Measurements from ENCODE around the gene BGLAP.
A peak's percentile ranks its signal among the peaks of the same experiment; 100 is the strongest.
"Not testable (repeated sequence)": the region's sequence is repeated elsewhere in the genome, so short reads cannot be mapped to it uniquely, and the experiment has no call there.

BGLAP gene

GRCh38 chr1:156241926-156242325, at the start of gene BGLAP:
Gene BGLAP (plus strand): TSS chr1:156242184. CDS start chr1:156242232, 48 bp downstream.
- DNase-seq (ENCODE audit: low read depth) = no peak

GRCh38 chr1:156193208-156193487, 48.8 kb upstream of the BGLAP start:
- DNase-seq (ENCODE audit: low read depth) = no peak

- DNase-seq (ENCODE audit: low read depth) = peak; percentile 96
Observed at GRCh38 chr1:156193488-156194299, 48.3 kb upstream of the BGLAP start, which contains the start of gene SLC25A44. Gene SLC25A44 (plus strand): TSS chr1:156194104. CDS start chr1:156199848, 5,744 bp downstream.

DNA sequence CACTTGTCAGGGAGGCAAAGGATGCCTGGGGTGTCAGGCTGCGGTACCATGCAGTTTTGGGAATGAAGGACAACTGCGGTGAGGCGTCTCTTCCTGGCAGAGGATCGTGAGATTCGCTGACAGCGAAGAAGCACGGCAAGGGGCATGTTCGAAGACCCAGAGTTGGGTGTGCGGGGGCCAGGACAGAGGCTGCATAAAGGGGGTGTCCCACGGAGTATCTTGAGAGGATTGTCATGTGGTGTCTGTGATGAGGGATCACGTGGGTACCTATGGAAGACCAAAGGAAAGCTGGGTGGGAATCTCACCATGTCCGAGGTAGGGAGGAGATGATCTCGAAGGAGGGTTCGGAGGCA, 47.7 kb upstream of the BGLAP start:
- no peak for DNase-seq (ENCODE audit: low read depth)

GRCh38 chr1:156195853-156196252, 46.1 kb upstream of the BGLAP start:
- no peak for DNase-seq (ENCODE audit: low read depth)

GRCh38 chr1:156196445-156196844, 45.5 kb upstream of the BGLAP start:
- DNase-seq (ENCODE audit: low read depth) = no peak

GRCh38 chr1:156198831-156199349, 43.1 kb upstream of the BGLAP start:
- no peak for DNase-seq (ENCODE audit: low read depth)

DNA sequence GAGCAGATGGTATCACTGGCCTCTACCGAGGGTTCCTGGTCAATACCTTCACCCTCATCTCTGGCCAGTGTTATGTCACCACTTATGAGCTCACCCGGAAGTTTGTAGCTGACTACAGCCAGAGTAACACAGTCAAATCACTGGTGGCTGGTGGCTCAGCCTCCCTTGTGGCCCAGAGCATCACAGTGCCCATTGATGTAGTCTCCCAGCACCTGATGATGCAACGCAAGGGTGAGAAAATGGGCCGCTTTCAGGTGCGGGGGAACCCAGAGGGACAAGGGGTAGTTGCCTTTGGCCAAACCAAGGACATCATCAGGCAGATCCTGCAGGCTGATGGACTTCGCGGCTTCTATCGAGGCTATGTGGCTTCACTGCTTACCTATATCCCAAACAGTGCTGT, 41.9 kb upstream of the BGLAP start:
- DNase-seq (ENCODE audit: low read depth) = no peak

DNA sequence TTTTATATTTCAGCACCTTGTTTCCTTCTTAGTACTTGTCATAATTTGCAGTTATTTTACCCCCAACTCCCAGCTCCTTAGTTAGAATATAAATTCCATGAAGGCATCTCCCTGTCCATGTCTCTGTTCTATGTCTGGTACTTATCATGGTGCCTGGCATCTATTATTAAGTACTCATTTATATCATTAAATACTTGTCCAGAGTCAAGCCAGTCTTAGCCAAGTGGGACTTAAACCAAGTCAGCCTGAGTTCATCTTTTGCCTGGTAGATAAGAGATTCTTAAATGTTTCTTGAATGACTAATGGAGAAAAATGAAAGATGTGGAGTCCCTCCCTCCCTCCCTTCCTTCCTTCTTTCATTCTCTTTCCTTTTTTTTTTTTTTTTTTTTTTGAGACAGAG, 38.7 kb upstream of the BGLAP start:
- no peak for DNase-seq (ENCODE audit: low read depth)

GRCh38 chr1:156204686-156205085, 37.3 kb upstream of the BGLAP start:
- no peak for DNase-seq (ENCODE audit: low read depth)

DNA sequence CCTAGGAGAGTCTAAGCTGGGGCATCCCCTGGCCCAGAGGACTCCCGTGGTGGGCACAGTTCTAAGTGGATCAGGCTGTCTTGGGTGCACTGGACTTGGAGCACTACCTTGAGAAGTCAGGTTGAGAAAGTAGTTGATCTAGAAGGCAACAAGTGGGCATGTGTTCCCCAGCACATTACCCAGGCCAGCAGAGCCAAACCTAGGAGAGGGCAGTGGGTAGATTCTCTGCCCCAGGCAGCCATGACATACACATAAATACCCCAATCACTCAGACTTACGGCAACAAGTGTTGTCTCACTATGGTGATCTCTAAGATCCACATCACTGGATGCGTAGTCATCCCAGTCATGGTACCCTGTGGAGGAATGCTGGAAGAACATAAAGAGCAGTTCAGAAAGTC, 30.7 kb upstream of the BGLAP start:
- no peak for DNase-seq (ENCODE audit: low read depth)

DNA sequence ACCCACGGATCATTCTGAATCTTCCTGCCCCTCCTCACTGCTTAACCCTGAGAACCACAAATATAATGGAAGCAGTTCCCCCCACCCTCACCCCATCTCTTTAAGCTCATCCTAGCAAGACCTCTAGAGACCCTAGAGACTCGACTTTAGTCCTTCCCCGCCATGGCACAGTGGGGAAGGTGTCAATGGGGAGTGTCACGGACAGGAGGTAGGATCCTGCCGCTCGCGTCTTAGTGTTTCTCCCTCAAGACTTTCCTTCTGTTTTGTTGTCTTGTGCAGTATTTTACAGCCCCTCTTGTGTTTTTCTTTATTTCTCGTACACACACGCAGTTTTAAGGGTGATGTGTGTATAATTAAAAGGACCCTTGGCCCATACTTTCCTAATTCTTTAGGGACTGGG, 29.9 kb upstream of the BGLAP start:
- DNase-seq (ENCODE audit: low read depth) = no peak

DNA sequence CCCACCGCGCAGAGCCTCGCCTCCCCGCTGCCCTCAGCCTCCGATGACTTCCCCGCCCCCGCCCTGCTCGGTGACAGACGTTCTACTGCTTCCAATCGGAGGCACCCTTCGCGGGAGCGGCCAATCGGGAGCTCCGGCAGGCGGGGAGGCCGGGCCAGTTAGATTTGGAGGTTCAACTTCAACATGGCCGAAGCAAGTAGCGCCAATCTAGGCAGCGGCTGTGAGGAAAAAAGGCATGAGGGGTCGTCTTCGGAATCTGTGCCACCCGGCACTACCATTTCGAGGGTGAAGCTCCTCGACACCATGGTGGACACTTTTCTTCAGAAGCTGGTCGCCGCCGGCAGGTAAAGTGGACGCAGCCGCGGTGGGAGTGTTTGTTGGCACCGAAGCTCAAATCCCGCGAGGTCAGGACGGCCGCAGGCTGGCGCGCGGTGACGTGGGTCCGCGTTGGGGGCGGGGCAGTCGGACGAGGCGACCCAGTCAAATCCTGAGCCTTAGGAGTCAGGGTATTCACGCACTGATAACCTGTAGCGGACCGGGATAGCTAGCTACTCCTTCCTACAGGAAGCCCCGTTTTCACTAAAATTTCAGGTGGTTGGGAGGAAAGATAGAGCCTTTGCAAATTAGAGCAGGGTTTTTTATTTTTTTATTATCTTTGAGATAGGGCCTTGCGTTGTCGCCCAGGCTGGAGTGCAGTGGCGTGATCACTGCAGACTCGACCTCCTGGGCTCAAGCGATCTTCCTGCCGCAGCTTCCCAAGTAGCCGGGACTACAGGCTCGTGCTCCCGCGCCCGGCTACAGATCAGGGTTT, 28.9 kb upstream of the BGLAP start, which contains the start of gene PMF1:
Gene PMF1, plus strand, starts transcription at position 175 of the 811 bp plus-strand sequence. Its CDS starts 9 bp downstream, at position 184.
- DNase-seq (ENCODE audit: low read depth) = peak; percentile 86

GRCh38 chr1:156213644-156213966, 28.4 kb upstream of the BGLAP start:
- no peak for DNase-seq (ENCODE audit: low read depth)

DNA sequence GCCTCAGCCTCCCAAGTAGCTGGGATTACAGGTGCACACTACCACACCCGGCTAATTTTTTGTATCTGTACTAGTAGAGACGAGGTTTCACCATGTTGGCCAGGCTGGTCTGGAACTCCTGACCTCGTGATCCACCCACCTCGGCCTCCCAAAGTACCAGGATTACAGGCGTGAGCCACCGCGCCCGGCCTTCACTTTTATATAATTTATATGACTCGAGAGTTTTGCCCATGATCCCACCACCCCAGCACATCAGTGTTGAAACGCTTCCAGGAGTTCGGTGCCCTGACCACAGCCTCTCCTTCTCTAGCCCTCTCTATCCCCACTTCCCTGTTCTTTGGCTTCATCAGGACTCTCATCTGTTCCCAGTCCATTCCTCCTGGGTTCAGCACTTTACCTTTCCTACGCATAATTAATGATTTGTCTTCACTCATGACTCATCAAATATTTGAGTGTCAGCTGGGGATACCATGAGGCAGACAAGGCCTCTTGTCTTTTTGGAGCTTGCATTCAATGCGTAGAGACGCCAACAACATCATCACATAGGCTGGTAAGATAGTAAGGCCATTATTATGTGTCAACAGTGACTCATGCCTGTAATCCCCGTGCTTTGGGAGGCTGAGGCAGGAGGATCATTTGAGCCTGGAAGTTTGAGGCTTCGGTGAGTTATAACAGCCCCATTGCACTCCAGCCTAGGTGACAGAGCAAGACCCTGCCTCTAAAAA, 27.8 kb upstream of the BGLAP start:
- no peak for DNase-seq (ENCODE audit: low read depth)

GRCh38 chr1:156216361-156217086, 25.5 kb upstream of the BGLAP start:
- DNase-seq (ENCODE audit: low read depth) = not testable (repeated sequence)

DNA sequence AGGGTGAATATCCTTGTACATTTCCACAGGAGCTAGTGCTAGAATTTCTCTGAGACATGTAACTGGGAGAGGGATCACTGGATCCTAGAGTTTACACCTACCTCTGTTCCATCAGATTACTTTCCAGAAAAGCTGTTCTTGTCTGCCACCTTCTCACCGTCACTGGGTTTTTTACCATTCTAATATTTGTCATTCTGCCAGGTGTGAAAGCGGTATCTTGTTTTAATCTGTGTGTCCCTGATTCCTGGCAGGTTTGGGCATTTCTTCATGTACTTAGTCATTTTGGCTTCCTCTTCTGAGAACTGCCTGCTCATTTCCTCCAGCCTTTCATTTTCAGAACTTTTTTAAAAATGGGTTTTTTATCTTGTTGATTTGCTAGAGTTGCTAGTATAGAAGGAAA, 24.1 kb upstream of the BGLAP start:
- DNase-seq (ENCODE audit: low read depth) = no peak

- no peak for DNase-seq (ENCODE audit: low read depth)
Observed at GRCh38 chr1:156220226-156220625, 21.8 kb upstream of the BGLAP start.

- DNase-seq (ENCODE audit: low read depth) = no peak
Observed at GRCh38 chr1:156221986-156222692, 19.8 kb upstream of the BGLAP start.

DNA sequence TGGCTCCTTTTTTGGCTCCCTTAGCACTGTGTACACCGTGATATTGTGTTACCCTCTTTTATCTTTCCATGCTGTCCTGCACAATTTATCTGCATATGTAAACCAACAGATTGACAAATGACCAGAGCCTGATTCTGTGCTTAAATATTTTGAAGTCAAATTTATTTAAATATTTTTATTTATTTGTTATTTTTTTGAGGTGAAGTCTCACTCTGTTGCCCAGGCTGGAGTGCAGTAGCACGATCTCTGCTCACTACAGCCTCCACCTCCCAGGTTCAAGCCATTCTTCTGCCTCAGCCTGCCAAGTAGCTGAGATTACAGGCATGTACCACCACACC, 16.3 kb upstream of the BGLAP start:
- DNase-seq (ENCODE audit: low read depth) = no peak

DNA sequence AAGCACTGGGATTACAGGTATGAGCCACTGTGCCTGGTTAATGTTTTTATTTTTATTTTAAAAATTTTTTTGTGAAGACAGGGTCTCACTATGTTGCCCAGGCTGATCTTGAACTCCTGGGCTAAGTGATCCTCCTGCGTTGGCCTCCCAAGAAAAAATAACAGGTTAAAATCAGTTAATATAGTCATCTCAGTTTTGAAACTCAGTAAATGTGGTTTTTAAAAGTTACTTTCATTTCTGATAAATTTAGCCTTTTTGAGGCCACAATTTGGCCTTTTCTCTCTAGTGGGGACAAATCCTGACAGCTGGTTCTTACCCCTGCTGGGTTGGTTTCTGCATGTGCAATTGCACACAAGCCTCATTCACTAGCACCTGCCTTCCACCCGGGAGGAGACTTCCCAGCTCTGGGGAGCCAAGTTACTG, 15.9 kb upstream of the BGLAP start:
- no peak for DNase-seq (ENCODE audit: low read depth)

All from HS-27A (cell line).